Keratinocyte (primary cell): ENCODE measurements around the gene ADO. TPM values are rescaled to one million over a fixed set of nuclear protein-coding genes. Genes with fewer than 3 reads are reported as not detected.

ENCODE experiments used
- DNase-seq: peaks from one replicate; pipeline ENCODE4 v3.0.0-alpha.2; 2011; ENCODE audit warnings: low read depth, missing footprints, low spot score
- FAIRE-seq: peaks from 2 replicates; lab custom pipeline; 2011; peaks lifted over from hg19 to GRCh38; lab: Jason Lieb, UNC
- H2AFZ ChIP-seq: 2 replicates; pipeline ENCODE4 v1.6.0; 2012; ENCODE audit warnings: low read length, control low read depth, inconsistent platforms; ENCODE audit not compliant: control insufficient read depth
- H3K27ac ChIP-seq: 2 replicates; pipeline ENCODE4 v1.5.1; 2011; ENCODE audit warnings: low read length; ENCODE audit not compliant: control insufficient read depth, insufficient read depth
- H3K27me3 ChIP-seq: 3 replicates; pipeline ENCODE4 v1.6.0; 2011; ENCODE audit warnings: low read length; ENCODE audit not compliant: control insufficient read depth, insufficient read depth; ENCODE audit errors: extremely low read depth
- H3K36me3 ChIP-seq, 2 experiments: 2 replicates in 1 of 2; 3 replicates in 1 of 2; pipeline ENCODE4 v1.5.1; 2011; ENCODE audit warnings: low read length in 2 of 2, mild to moderate bottlenecking in 1 of 2; ENCODE audit not compliant: control insufficient read depth in 2 of 2, insufficient read depth in 2 of 2; ENCODE audit errors: extremely low read depth in 1 of 2
- H3K4me1 ChIP-seq: 3 replicates; pipeline ENCODE4 v1.5.1; 2011; ENCODE audit warnings: low read length; ENCODE audit not compliant: control insufficient read depth, insufficient read depth; ENCODE audit errors: extremely low read depth
- H3K4me2 ChIP-seq: 3 replicates; pipeline ENCODE4 v1.6.0; 2011; ENCODE audit warnings: low read depth, low read length; ENCODE audit not compliant: control insufficient read depth, insufficient read depth; ENCODE audit errors: extremely low read depth
- H3K4me3 ChIP-seq, 3 experiments: fragments of 200-600 bp in 1 of 3; sonication (generic) in 1 of 3; 2 replicates in 2 of 3; 3 replicates in 1 of 3; pipeline ENCODE4 v1.5.1; 2011 to 2016; ENCODE audit warnings: low read length in 3 of 3, mild to moderate bottlenecking in 3 of 3, control low read depth in 2 of 3, inconsistent platforms in 1 of 3, low read depth in 1 of 3, mixed read lengths in 1 of 3, mixed run types in 1 of 3, moderate library complexity in 1 of 3; ENCODE audit not compliant: control insufficient read depth in 2 of 3, insufficient read depth in 2 of 3; ENCODE audit errors: extremely low read depth in 1 of 3
- H3K79me2 ChIP-seq: 2 replicates; pipeline ENCODE4 v1.6.0; 2012; ENCODE audit warnings: low read length; ENCODE audit not compliant: control insufficient read depth, insufficient read depth
- H3K9ac ChIP-seq: 3 replicates; pipeline ENCODE4 v1.6.0; 2011; ENCODE audit warnings: low read length; ENCODE audit not compliant: control insufficient read depth, insufficient read depth; ENCODE audit errors: extremely low read depth
- H3K9me1 ChIP-seq: 3 replicates; pipeline ENCODE4 v1.6.0; 2011; ENCODE audit warnings: low read length; ENCODE audit not compliant: control insufficient read depth, insufficient read depth; ENCODE audit errors: extremely low read depth
- H3K9me3 ChIP-seq: 2 replicates; pipeline ENCODE4 v1.5.1; 2012; ENCODE audit warnings: low read depth, low read length; ENCODE audit not compliant: control insufficient read depth
- H4K20me1 ChIP-seq: 3 replicates; pipeline ENCODE4 v1.6.0; 2011; ENCODE audit warnings: low read length; ENCODE audit not compliant: control insufficient read depth, insufficient read depth; ENCODE audit errors: extremely low read depth
- EZH2 ChIP-seq: IDR thresholded peaks from one replicate; pipeline ENCODE4 v1.6.1; 2012; ENCODE audit warnings: inconsistent platforms, mild to moderate bottlenecking, low read length, moderate library complexity
- dilution Hi-C: fragments of 300-500 bp; cut with MboI; formaldehyde crosslinking; loops from one replicate; pipeline ENCODE4 v1.7.0; 2020; ENCODE audit warnings: low sequenced_read_pairs; ENCODE audit not compliant: extremely low pct_ligation_motif_present
- polyA plus RNA-seq, 5 experiments: library from polyadenylated mRNA; depleted of rRNA in 3 of 5; stranded (reverse) in 3 of 5; stranded (forward) in 1 of 5; unstranded in 1 of 5; fragments of >200 nt; gene quantifications; 1 replicate in 1 of 5; 2 replicates in 3 of 5; 3 replicates in 1 of 5; pipeline versions ENCODE4 v1.2.1 to v1.2.3, GENCODE V29; 2011 to 2012; ENCODE audit warnings: missing spikeins in 2 of 5, low read depth in 1 of 5, low replicate concordance in 1 of 5
- TF ChIP-seq, protein P1 (sequence below), 3 experiments: IDR thresholded peaks in 1 of 3; conservative IDR thresholded peaks in 1 of 3; optimal IDR thresholded peaks in 1 of 3; 2 replicates in 2 of 3; 3 replicates in 1 of 3; pipeline versions ENCODE3 to v1.5.1; 2011; ENCODE audit warnings: low read length in 3 of 3, mild to moderate bottlenecking in 3 of 3, moderate library complexity in 2 of 3, control low read depth in 1 of 3, inconsistent platforms in 1 of 3; ENCODE audit not compliant: insufficient read depth in 2 of 3; ENCODE audit errors: extremely low read depth in 1 of 3

ADO gene
- polyA plus RNA-seq, 1 donor (not counting 4 experiments of a cell fraction or from before 2014, with no cell fraction given): 16.5 TPM

DNA sequence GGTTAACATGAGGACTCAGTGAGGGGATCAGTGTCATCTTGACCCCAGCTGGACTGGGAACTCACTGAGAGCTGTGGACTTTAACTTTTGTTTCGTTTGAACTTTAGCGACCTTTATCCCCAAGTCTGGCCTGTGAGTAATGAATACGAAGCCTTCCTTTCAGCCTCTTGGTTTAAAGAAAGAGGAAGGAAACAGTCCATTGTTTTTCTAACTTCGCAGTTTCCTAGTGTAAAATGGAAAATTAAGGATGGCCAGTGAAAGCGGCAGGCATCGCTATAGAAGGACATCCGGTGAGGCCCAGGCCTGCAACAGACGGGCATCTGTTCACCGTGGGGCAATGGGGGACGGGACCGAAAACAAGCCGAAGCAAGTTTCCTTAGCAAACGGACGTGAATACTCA, 44.1 kb upstream of the ADO start:
- no peak overlapping the region for H3K4me2 ChIP-seq
- no peaks in the 10 kb centered on the region for H3K4me1 ChIP-seq
- no peaks in the 10 kb centered on the region for H3K27me3 ChIP-seq
- no peak overlapping the region for H2AFZ ChIP-seq
- no peaks in the 10 kb centered on the region for H3K9me1 ChIP-seq
- H3K9ac ChIP-seq: no peak overlapping the region
- H3K4me3 ChIP-seq: no peak overlapping the region
- no peak for FAIRE-seq
- H4K20me1 ChIP-seq: no peaks in the 10 kb centered on the region
- no peaks in the 10 kb centered on the region for H3K36me3 ChIP-seq
- DNase-seq: no peak
- TF ChIP-seq EZH2: no peak
- TF ChIP-seq, protein P1, sequence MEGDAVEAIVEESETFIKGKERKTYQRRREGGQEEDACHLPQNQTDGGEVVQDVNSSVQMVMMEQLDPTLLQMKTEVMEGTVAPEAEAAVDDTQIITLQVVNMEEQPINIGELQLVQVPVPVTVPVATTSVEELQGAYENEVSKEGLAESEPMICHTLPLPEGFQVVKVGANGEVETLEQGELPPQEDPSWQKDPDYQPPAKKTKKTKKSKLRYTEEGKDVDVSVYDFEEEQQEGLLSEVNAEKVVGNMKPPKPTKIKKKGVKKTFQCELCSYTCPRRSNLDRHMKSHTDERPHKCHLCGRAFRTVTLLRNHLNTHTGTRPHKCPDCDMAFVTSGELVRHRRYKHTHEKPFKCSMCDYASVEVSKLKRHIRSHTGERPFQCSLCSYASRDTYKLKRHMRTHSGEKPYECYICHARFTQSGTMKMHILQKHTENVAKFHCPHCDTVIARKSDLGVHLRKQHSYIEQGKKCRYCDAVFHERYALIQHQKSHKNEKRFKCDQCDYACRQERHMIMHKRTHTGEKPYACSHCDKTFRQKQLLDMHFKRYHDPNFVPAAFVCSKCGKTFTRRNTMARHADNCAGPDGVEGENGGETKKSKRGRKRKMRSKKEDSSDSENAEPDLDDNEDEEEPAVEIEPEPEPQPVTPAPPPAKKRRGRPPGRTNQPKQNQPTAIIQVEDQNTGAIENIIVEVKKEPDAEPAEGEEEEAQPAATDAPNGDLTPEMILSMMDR (optimal IDR thresholded peaks at IDR 0.05 in 1 of 3, IDR thresholded peaks at IDR 0.05 in 1 of 3, conservative IDR thresholded peaks at IDR 0.05 in 1 of 3; ENCODE audit: extremely low read depth in 1 of 3, insufficient read depth in 2 of 3, low read length in 3 of 3): no peak
- no peak overlapping the region for H3K27ac ChIP-seq
- H3K9me3 ChIP-seq: no peaks in the 10 kb centered on the region
- H3K79me2 ChIP-seq: no peaks in the 10 kb centered on the region
- dilution Hi-C loops: no loop called here

DNA sequence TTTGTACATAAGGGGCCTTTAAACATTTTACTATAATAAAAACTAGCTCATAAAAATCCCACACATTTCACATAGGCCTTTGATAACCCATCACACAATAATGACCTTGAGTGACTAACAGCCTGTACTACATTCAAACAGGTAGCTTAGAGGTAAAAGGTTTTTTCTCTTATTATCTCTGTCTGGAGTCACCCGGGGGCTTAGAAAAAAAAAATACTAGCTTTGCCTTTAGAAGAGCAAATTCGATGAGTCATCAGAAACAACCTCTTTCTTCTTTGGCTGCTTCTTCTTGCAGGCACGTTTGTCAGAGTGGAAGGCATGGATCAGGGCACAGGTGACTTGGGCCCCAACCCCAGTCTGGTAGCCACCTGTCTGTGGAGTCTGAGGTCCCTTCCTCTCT, 43.4 kb upstream of the ADO start:
- no peaks in the 10 kb centered on the region for H4K20me1 ChIP-seq
- no peak overlapping the region for H3K4me3 ChIP-seq
- H2AFZ ChIP-seq: no peak overlapping the region
- H3K36me3 ChIP-seq: no peaks in the 10 kb centered on the region
- H3K27me3 ChIP-seq: no peaks in the 10 kb centered on the region
- dilution Hi-C loops: no loop called here
- H3K79me2 ChIP-seq: no peaks in the 10 kb centered on the region
- TF ChIP-seq EZH2: no peak
- TF ChIP-seq, protein P1 (optimal IDR thresholded peaks at IDR 0.05 in 1 of 3, IDR thresholded peaks at IDR 0.05 in 1 of 3, conservative IDR thresholded peaks at IDR 0.05 in 1 of 3; ENCODE audit: extremely low read depth in 1 of 3, insufficient read depth in 2 of 3, low read length in 3 of 3): no peak
- no peaks in the 10 kb centered on the region for H3K9me1 ChIP-seq
- H3K4me1 ChIP-seq: no peaks in the 10 kb centered on the region
- no peaks in the 10 kb centered on the region for H3K9me3 ChIP-seq
- no peak overlapping the region for H3K4me2 ChIP-seq
- no peak for DNase-seq
- H3K9ac ChIP-seq: no peak overlapping the region
- no peak for FAIRE-seq
- no peak overlapping the region for H3K27ac ChIP-seq
